22Rv1 (cell line): ENCODE measurements around the gene NAALADL1.

ENCODE experiments used
- CTCF ChIP-seq: fragments of 450-650 bp; IDR thresholded peaks from 2 replicates; pipeline ENCODE4 v1.5.1; 2017; ENCODE audit warnings: mild to moderate bottlenecking
- ZFX ChIP-seq: fragments of 450-650 bp; IDR thresholded peaks from 2 replicates; pipeline ENCODE4 v1.6.1; 2017; ENCODE audit warnings: antibody characterized with exemption, borderline replicate concordance

- TF ChIP-seq CTCF (no peak), ZFX (no peak)
Measured at GRCh38 chr11:64999478-64999877, 58.9 kb downstream of the NAALADL1 start.
